ENCODE data around the gene KBTBD4.

GRCh38 chr11:47617417-47617809 lies 38.6 kb upstream of the KBTBD4 start:
- peak in 1 of 12 donors; percentile 4 for TF ChIP-seq CTCF (IDR thresholded peaks at IDR 0.05)
- no peak for TF ChIP-seq POLR2A (IDR thresholded peaks at IDR 0.05)

Measured in heart left ventricle (tissue), 13 donors.